Peyer's patch (tissue), 4 donors: ENCODE data around the gene HUS1B. TPM values are rescaled to one million over a fixed set of nuclear protein-coding genes. Genes with fewer than 3 reads are reported as not detected.

ENCODE experiments used
- DNase-seq, 3 donors: peaks; one replicate each; pipeline ENCODE4 v3.0.0-alpha.2; 2017 to 2019
- H3K27ac ChIP-seq, 4 donors: fragments of 200-600 bp; sonication (generic); one replicate each; pipeline ENCODE4 v1.5.1; 2016 to 2019
- H3K27me3 ChIP-seq, 2 donors: fragments of 200-600 bp; sonication (generic); one replicate each; pipeline ENCODE4 v1.5.1; 2019
- H3K36me3 ChIP-seq, 3 donors: fragments of 200-600 bp; sonication (generic); one replicate each; pipeline ENCODE4 v1.5.1; 2016 to 2019
- H3K4me1 ChIP-seq, 4 donors: fragments of 200-600 bp; sonication (generic); one replicate each; pipeline ENCODE4 v1.5.1; 2016 to 2019
- H3K4me3 ChIP-seq, 4 donors: fragments of 200-600 bp; sonication (generic); 1 replicate in 3 of 4; 2 replicates in 1 of 4; pipeline ENCODE4 v1.5.1; 2016 to 2019; ENCODE audit warnings: mild to moderate bottlenecking in 1 of 4
- H3K9me3 ChIP-seq, 4 donors: fragments of 200-600 bp; sonication (generic); one replicate each; pipeline ENCODE4 v1.5.1; 2016 to 2019; ENCODE audit warnings: mild to moderate bottlenecking in 1 of 4
- CTCF ChIP-seq, 6 experiments: fragments of 450-650 bp in 4 of 6; fragments of 200-600 bp in 2 of 6; sonication (generic) in 1 of 6; IDR thresholded peaks; one replicate each; pipeline ENCODE4 v1.5.1; 2017 to 2019; ENCODE audit warnings: antibody characterized with exemption in 6 of 6, mild to moderate bottlenecking in 3 of 6, moderate library complexity in 1 of 6
- POLR2A ChIP-seq, 2 donors: fragments of 450-650 bp; IDR thresholded peaks; one replicate each; pipeline ENCODE4 v1.5.1; 2017; ENCODE audit warnings: antibody characterized with exemption in 2 of 2, mild to moderate bottlenecking in 2 of 2, moderate library complexity in 2 of 2
- total RNA-seq, 4 donors: library from RNA; depleted of rRNA; stranded (reverse); fragments of >200 nt; gene quantifications; one replicate each; pipeline ENCODE4 v1.1.0, GENCODE V29; 2016

Gene HUS1B
- total RNA-seq, 4 donors from 2014 or later, result 3.1 to 10.7 (median 4.8) TPM

GRCh38 chr6:621931-622330 lies 35.0 kb downstream of the HUS1B start:
- Histone ChIP-seq H3K27me3 (no peaks in the 10 kb centered on the region), H3K36me3 (no peaks in the 10 kb centered on the region), H3K9me3 (no peaks in the 10 kb centered on the region), H3K27ac (peak overlapping the region in 1 of 4 donors; percentile 13), H3K4me1 (no peaks in the 10 kb centered on the region), H3K4me3 (no peak overlapping the region)
- DNase-seq, result no peak
- TF ChIP-seq POLR2A (IDR thresholded peaks at IDR 0.05) (no peak), CTCF (IDR thresholded peaks at IDR 0.05) (no peak)

GRCh38 chr6:620950-621349 lies 36.0 kb downstream of the HUS1B start:
- no peaks in the 10 kb centered on the region for H3K36me3 ChIP-seq
- no peak overlapping the region for H3K27ac ChIP-seq
- H3K9me3 ChIP-seq, result no peaks in the 10 kb centered on the region
- TF ChIP-seq POLR2A (IDR thresholded peaks at IDR 0.05), result no peak
- no peak for TF ChIP-seq CTCF (IDR thresholded peaks at IDR 0.05)
- H3K4me1 ChIP-seq, result no peaks in the 10 kb centered on the region
- DNase-seq, result no peak
- no peak overlapping the region for H3K4me3 ChIP-seq
- no peaks in the 10 kb centered on the region for H3K27me3 ChIP-seq

- no peaks in the 10 kb centered on the region for H3K27me3 ChIP-seq
- no peaks in the 10 kb centered on the region for H3K4me1 ChIP-seq
- H3K27ac ChIP-seq, result no peak overlapping the region
- no peak overlapping the region for H3K4me3 ChIP-seq
- no peaks in the 10 kb centered on the region for H3K9me3 ChIP-seq
- no peaks in the 10 kb centered on the region for H3K36me3 ChIP-seq
- no peak for DNase-seq
- no peak for TF ChIP-seq POLR2A (IDR thresholded peaks at IDR 0.05)
- no peak for TF ChIP-seq CTCF (IDR thresholded peaks at IDR 0.05)
Observed at GRCh38 chr6:620166-620565, 36.7 kb downstream of the HUS1B start.

- TF ChIP-seq POLR2A (IDR thresholded peaks at IDR 0.05) (no peak), CTCF (IDR thresholded peaks at IDR 0.05) (no peak)
- DNase-seq, result no peak
- Histone ChIP-seq H3K27me3 (no peaks in the 10 kb centered on the region), H3K9me3 (no peaks in the 10 kb centered on the region), H3K4me1 (no peaks in the 10 kb centered on the region), H3K4me3 (no peak overlapping the region), H3K36me3 (no peaks in the 10 kb centered on the region), H3K27ac (no peak overlapping the region)
Observed at GRCh38 chr6:617456-618100, 39.3 kb downstream of the HUS1B start.

- H3K27ac ChIP-seq, result no peak overlapping the region
- H3K4me3 ChIP-seq, result no peak overlapping the region
- H3K27me3 ChIP-seq, result no peaks in the 10 kb centered on the region
- no peaks in the 10 kb centered on the region for H3K4me1 ChIP-seq
- TF ChIP-seq CTCF (IDR thresholded peaks at IDR 0.05) (no peak), POLR2A (IDR thresholded peaks at IDR 0.05) (no peak)
- no peaks in the 10 kb centered on the region for H3K9me3 ChIP-seq
- DNase-seq, result no peak
- H3K36me3 ChIP-seq, result peaks cover 0 to 4% (median 0%) of the 10 kb centered on the region in 3 donors
Observed at GRCh38 chr6:613981-614380, 42.9 kb downstream of the HUS1B start.

GRCh38 chr6:611928-612327 lies 45.0 kb downstream of the HUS1B start:
- H3K4me3 ChIP-seq, result no peak overlapping the region
- H3K9me3 ChIP-seq, result no peaks in the 10 kb centered on the region
- peaks cover 0 to 8% (median 0%) of the 10 kb centered on the region in 3 donors for H3K36me3 ChIP-seq

More at GRCh38 chr6:611928-612327, 45.0 kb downstream of the HUS1B start:
- H3K4me1 ChIP-seq, result no peaks in the 10 kb centered on the region
- no peak for DNase-seq
- no peak overlapping the region for H3K27ac ChIP-seq
- no peak for TF ChIP-seq POLR2A (IDR thresholded peaks at IDR 0.05)
- H3K27me3 ChIP-seq, result no peaks in the 10 kb centered on the region
